Measurements from ENCODE around the gene ZCCHC7.

GRCh38 chr9:37127018-37127417, 6.6 kb downstream of the ZCCHC7 start:
- TF ChIP-seq CTCF (IDR thresholded peaks at IDR 0.05) (no peak), POLR2AphosphoS5 (IDR thresholded peaks at IDR 0.05) (no peak), POLR2A (IDR thresholded peaks at IDR 0.05) (no peak)
